Neuronal stem cell (in vitro differentiated cells): ENCODE measurements around the gene TENT5A.

Experiments
- DNase-seq: peaks from one replicate; pipeline ENCODE4 v3.0.0-alpha.2; 2013; ENCODE audit warnings: low spot score
- H2AFZ ChIP-seq: one replicate; pipeline ENCODE4 v1.6.1; 2013; ENCODE audit warnings: mild to moderate bottlenecking, low read length, inconsistent platforms
- H2AK5ac ChIP-seq: 2 replicates; pipeline ENCODE4 v1.6.1; 2013; ENCODE audit warnings: low read depth, mild to moderate bottlenecking, inconsistent platforms, low read length, moderate library complexity, mixed read lengths
- H2BK120ac ChIP-seq: 2 replicates; pipeline ENCODE4 v1.6.1; 2013; ENCODE audit warnings: low read depth, mild to moderate bottlenecking, inconsistent platforms, low read length, moderate library complexity, mixed read lengths
- H2BK12ac ChIP-seq: one replicate; pipeline ENCODE4 v1.6.1; 2013; ENCODE audit warnings: low read length, inconsistent platforms
- H2BK15ac ChIP-seq: 2 replicates; pipeline ENCODE4 v1.6.1; 2013; ENCODE audit warnings: mild to moderate bottlenecking, low read length, inconsistent platforms, mixed read lengths
- H2BK5ac ChIP-seq: one replicate; pipeline ENCODE4 v1.6.1; 2013; ENCODE audit warnings: inconsistent platforms, mild to moderate bottlenecking, low read length, moderate library complexity
- H3K14ac ChIP-seq: one replicate; pipeline ENCODE4 v1.6.1; 2013; ENCODE audit warnings: low read length, inconsistent platforms
- H3K18ac ChIP-seq: 2 replicates; pipeline ENCODE4 v1.6.1; 2013; ENCODE audit warnings: low read length, inconsistent platforms
- H3K23ac ChIP-seq: 2 replicates; pipeline ENCODE4 v1.6.1; 2013; ENCODE audit warnings: low read depth, mild to moderate bottlenecking, mixed read lengths, low read length, inconsistent platforms; ENCODE audit not compliant: poor library complexity
- H3K27ac ChIP-seq: replicated peaks from 3 replicates; pipeline ENCODE4 v1.5.1; 2013; ENCODE audit warnings: low read length, inconsistent platforms
- H3K27me3 ChIP-seq, 3 experiments: 2 replicates each; pipeline ENCODE4 v1.6.1; 2013; ENCODE audit warnings: low read length in 3 of 3, mild to moderate bottlenecking in 2 of 3, inconsistent platforms in 1 of 3, low read depth in 1 of 3, mixed read lengths in 1 of 3, moderate library complexity in 1 of 3; ENCODE audit not compliant: control insufficient read depth in 3 of 3, insufficient read depth in 3 of 3
- H3K36me3 ChIP-seq, 2 donors: replicated peaks in 1 of 2; 2 replicates each; pipeline ENCODE4 v1.6.1; 2013; ENCODE audit warnings: low read length in 2 of 2; ENCODE audit not compliant: control insufficient read depth in 2 of 2, insufficient read depth in 2 of 2
- H3K4ac ChIP-seq: 2 replicates; pipeline ENCODE4 v1.6.1; 2013; ENCODE audit warnings: inconsistent platforms, mild to moderate bottlenecking, low read length, moderate library complexity
- H3K4me1 ChIP-seq, 2 donors: 1 replicate in 1 of 2; 2 replicates in 1 of 2; pipeline ENCODE4 v1.6.1; 2013; ENCODE audit warnings: low read length in 2 of 2, low read depth in 1 of 2; ENCODE audit not compliant: control insufficient read depth in 2 of 2, insufficient read depth in 1 of 2
- H3K4me2 ChIP-seq: one replicate; pipeline ENCODE4 v1.6.1; 2013; ENCODE audit warnings: mild to moderate bottlenecking, low read length, inconsistent platforms; ENCODE audit not compliant: insufficient read depth, poor library complexity, severe bottlenecking
- H3K4me3 ChIP-seq, 2 donors: 2 replicates each; pipeline ENCODE4 v1.5.1; 2013; ENCODE audit warnings: low read length in 2 of 2, mild to moderate bottlenecking in 2 of 2, inconsistent platforms in 1 of 2, moderate library complexity in 1 of 2
- H3K79me1 ChIP-seq: one replicate; pipeline ENCODE4 v1.6.1; 2013; ENCODE audit warnings: low read depth, mild to moderate bottlenecking, inconsistent platforms, low read length, moderate library complexity
- H3K9ac ChIP-seq: one replicate; pipeline ENCODE4 v1.6.1; 2013; ENCODE audit warnings: mild to moderate bottlenecking, low read depth, low read length, inconsistent platforms; ENCODE audit not compliant: poor library complexity
- H3K9me3 ChIP-seq, 2 donors: replicated peaks in 1 of 2; 2 replicates each; pipeline versions ENCODE3 to v1.6.1; 2013; ENCODE audit warnings: low read length in 2 of 2, mild to moderate bottlenecking in 2 of 2, inconsistent platforms in 1 of 2, low read depth in 1 of 2, mixed read lengths in 1 of 2, moderate library complexity in 1 of 2; ENCODE audit not compliant: control insufficient read depth in 2 of 2, insufficient read depth in 1 of 2
- H4K8ac ChIP-seq: one replicate; pipeline ENCODE4 v1.6.1; 2013; ENCODE audit warnings: low read depth, mild to moderate bottlenecking, inconsistent platforms, low read length, moderate library complexity
- H4K91ac ChIP-seq: one replicate; pipeline ENCODE4 v1.6.1; 2013; ENCODE audit warnings: low read length, low read depth, mild to moderate bottlenecking, inconsistent platforms; ENCODE audit not compliant: poor library complexity
- WGBS, 2 donors: extraction: QIAGEN DNeasy Blood & Tissue Kit; methylation state at CpG; one replicate each; pipeline ENCODE4 v1.1.7; 2013; ENCODE audit warnings: missing lambda C conversion rate in 2 of 2, mixed read lengths in 1 of 2; ENCODE audit not compliant: insufficient read length in 2 of 2, insufficient replicate concordance in 1 of 2; ENCODE audit errors: extremely low coverage in 2 of 2; 5-methylcytosine and 5-hydroxymethylcytosine counted together

Gene TENT5A

GRCh38 chr6:81791756-81792155 lies 39.3 kb upstream of the TENT5A start:
- Histone ChIP-seq H2AFZ (no peak overlapping the region), H3K23ac (no peak overlapping the region), H3K27me3 (no peaks in the 10 kb centered on the region), H4K91ac (no peak overlapping the region), H3K9ac (no peak overlapping the region), H3K4me2 (no peak overlapping the region), H2BK120ac (no peak overlapping the region), H3K14ac (no peak overlapping the region), H4K8ac (no peak overlapping the region), H2BK15ac (no peak overlapping the region), H3K9me3 (no peaks in the 10 kb centered on the region), H3K4ac (no peak overlapping the region), H3K36me3 (no peaks in the 10 kb centered on the region), H2BK5ac (no peak overlapping the region), H2AK5ac (no peak overlapping the region), H3K79me1 (no peaks in the 10 kb centered on the region), H2BK12ac (no peak overlapping the region), H3K18ac (no peak overlapping the region), H3K27ac (no peak overlapping the region), H3K4me1 (no peaks in the 10 kb centered on the region), H3K4me3 (no peak overlapping the region)
- DNase-seq = no peak
- WGBS, 2 donors = no CpG with 5 or more reads among the region's 2 CpGs

GRCh38 chr6:81790034-81790433 lies 37.6 kb upstream of the TENT5A start:
- no peak for DNase-seq
- Histone ChIP-seq H3K4ac (no peak overlapping the region), H3K4me2 (no peak overlapping the region), H3K27me3 (no peaks in the 10 kb centered on the region), H2AFZ (no peak overlapping the region), H3K4me1 (peaks cover 0 to 4% of the 10 kb centered on the region in 2 donors), H4K91ac (no peak overlapping the region), H2BK5ac (no peak overlapping the region), H3K23ac (no peak overlapping the region), H3K36me3 (no peaks in the 10 kb centered on the region), H3K79me1 (no peaks in the 10 kb centered on the region), H3K27ac (no peak overlapping the region), H3K9me3 (no peaks in the 10 kb centered on the region), H2BK120ac (no peak overlapping the region), H2BK15ac (no peak overlapping the region), H2BK12ac (no peak overlapping the region), H2AK5ac (no peak overlapping the region), H3K4me3 (no peak overlapping the region), H3K14ac (no peak overlapping the region), H4K8ac (no peak overlapping the region), H3K18ac (no peak overlapping the region), H3K9ac (no peak overlapping the region)
- WGBS, 2 donors = no CpG with 5 or more reads among the region's 2 CpGs

GRCh38 chr6:81789291-81789690 lies 36.8 kb upstream of the TENT5A start:
- H3K4me1 ChIP-seq = peaks cover 0 to 4% of the 10 kb centered on the region in 2 donors
- no peak overlapping the region for H3K14ac ChIP-seq
- H2AK5ac ChIP-seq = no peak overlapping the region
- H3K79me1 ChIP-seq = no peaks in the 10 kb centered on the region
- H3K18ac ChIP-seq = no peak overlapping the region
- DNase-seq = no peak
- no peak overlapping the region for H4K8ac ChIP-seq
- H2AFZ ChIP-seq = no peak overlapping the region
- no peak overlapping the region for H3K4me3 ChIP-seq
- no peak overlapping the region for H2BK120ac ChIP-seq
- H3K4ac ChIP-seq = no peak overlapping the region
- no peaks in the 10 kb centered on the region for H3K9me3 ChIP-seq
- no peaks in the 10 kb centered on the region for H3K27me3 ChIP-seq
- no peak overlapping the region for H2BK5ac ChIP-seq
- no peak overlapping the region for H3K4me2 ChIP-seq
- no peak overlapping the region for H4K91ac ChIP-seq
- no CpG with 5 or more reads among the region's 1 CpG for WGBS, 2 donors
- no peak overlapping the region for H2BK15ac ChIP-seq
- no peaks in the 10 kb centered on the region for H3K36me3 ChIP-seq
- no peak overlapping the region for H2BK12ac ChIP-seq
- no peak overlapping the region for H3K27ac ChIP-seq
- no peak overlapping the region for H3K9ac ChIP-seq
- no peak overlapping the region for H3K23ac ChIP-seq

- no peak overlapping the region for H3K27ac ChIP-seq
Observed at GRCh38 chr6:81788748-81789147, 36.3 kb upstream of the TENT5A start.

More at GRCh38 chr6:81788748-81789147, 36.3 kb upstream of the TENT5A start:
- H3K9me3 ChIP-seq = no peaks in the 10 kb centered on the region
- no peak for DNase-seq
- no peak overlapping the region for H4K8ac ChIP-seq
- H3K23ac ChIP-seq = no peak overlapping the region
- H3K4me3 ChIP-seq = no peak overlapping the region
- peaks cover 0 to 4% of the 10 kb centered on the region in 2 donors for H3K4me1 ChIP-seq
- no peak overlapping the region for H3K18ac ChIP-seq
- no peak overlapping the region for H4K91ac ChIP-seq
- H2AK5ac ChIP-seq = no peak overlapping the region
- H2BK5ac ChIP-seq = no peak overlapping the region
- H3K27me3 ChIP-seq = no peaks in the 10 kb centered on the region
- no peaks in the 10 kb centered on the region for H3K36me3 ChIP-seq
- no peak overlapping the region for H3K14ac ChIP-seq
- no peaks in the 10 kb centered on the region for H3K79me1 ChIP-seq
- no peak overlapping the region for H3K4me2 ChIP-seq
- no peak overlapping the region for H3K9ac ChIP-seq
- H3K4ac ChIP-seq = no peak overlapping the region
- H2BK120ac ChIP-seq = no peak overlapping the region
- H2AFZ ChIP-seq = peak overlapping the region; percentile 8
- H2BK15ac ChIP-seq = no peak overlapping the region
- H2BK12ac ChIP-seq = no peak overlapping the region
